Measurements from ENCODE around the gene GNG12. TPM values are rescaled to one million over a fixed set of nuclear protein-coding genes. Genes with fewer than 3 reads are reported as not detected.

The GNG12 gene
- total RNA-seq, 1 experiment from 2014 or later, result 4.7 TPM

DNA sequence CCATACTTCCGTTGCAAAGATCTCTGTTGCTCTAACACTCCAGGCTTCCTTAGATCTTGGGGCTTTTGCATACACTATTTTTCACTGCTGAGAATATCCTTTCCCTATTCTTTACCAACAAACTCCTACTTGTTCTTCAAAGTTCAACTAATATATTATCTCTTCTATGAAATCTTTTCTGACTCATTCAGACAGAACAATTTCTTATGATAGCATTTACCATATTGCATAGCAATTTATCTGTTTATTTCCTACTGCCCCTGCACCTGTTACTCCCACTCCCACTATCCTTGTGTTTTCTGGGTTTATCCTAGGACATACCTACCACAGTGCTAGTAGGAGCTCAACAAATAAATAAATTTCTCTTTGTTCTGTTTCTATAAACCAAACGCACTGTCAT, 137.3 kb downstream of the GNG12 start:
- DNase-seq (ENCODE audit: low spot score), result no peak
- in situ Hi-C loops (cut with HindIII; ENCODE audit: low sequenced_read_pairs), result no loop called here

DNA sequence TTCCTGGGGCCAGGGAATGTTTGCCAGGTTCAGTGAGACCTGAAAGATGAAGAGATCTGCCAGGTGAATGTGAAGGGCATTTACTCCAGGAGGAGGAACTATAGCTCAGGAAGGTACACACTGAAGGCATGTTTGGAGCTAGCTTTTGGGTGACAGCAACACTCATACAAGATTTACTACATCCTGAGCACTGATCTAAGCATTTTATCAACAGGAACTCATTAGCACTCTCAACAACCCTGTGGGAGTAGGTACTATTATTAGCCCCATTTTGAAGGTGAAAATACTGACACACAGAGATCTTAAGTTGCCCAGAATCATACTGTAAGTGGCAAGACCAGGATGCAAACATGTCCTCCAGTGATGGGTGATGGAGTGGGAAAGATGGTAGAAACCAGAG, 141.6 kb downstream of the GNG12 start:
- in situ Hi-C loops (cut with HindIII; ENCODE audit: low sequenced_read_pairs), result no loop called here
- no peak for DNase-seq (ENCODE audit: low spot score)

DNA sequence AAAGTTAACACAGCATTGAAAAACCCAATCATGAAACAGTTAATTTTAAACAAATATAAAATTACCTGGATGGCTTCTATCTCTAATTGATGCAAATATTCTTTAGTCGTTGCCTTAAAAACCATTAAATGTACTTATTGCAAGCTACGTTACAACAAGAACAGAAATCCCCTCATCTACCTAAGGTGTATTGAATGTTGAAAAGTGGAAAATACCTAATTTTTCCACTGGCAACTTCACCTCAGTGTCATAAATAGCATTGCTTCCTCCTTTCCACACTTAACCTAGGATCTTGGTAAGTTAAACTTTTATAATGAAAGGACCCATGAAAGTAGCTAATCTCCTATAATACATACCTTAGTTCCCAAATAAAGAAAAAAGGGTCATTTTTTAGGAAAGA, 142.9 kb downstream of the GNG12 start:
- no peak for DNase-seq (ENCODE audit: low spot score)
- in situ Hi-C loops (cut with HindIII; ENCODE audit: low sequenced_read_pairs), result no loop called here

DNA sequence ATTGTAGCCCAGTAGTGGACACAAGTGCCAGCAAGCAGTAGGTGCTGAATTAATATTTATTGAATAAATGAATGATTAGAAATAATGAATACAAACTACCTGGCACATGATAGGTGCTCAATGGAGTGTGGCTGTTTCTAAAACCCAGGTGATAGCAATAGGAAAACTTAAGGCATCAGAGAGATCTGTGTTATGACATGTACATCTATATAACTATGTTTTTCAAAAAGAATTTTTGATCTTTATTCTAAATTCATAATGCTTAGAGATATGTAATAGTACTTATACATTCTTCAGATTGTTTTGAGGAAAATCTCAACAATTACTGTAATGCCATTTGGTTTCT, 143.3 kb downstream of the GNG12 start:
- no peak for DNase-seq (ENCODE audit: low spot score)
- in situ Hi-C loops (cut with HindIII; ENCODE audit: low sequenced_read_pairs), result no loop called here

DNA sequence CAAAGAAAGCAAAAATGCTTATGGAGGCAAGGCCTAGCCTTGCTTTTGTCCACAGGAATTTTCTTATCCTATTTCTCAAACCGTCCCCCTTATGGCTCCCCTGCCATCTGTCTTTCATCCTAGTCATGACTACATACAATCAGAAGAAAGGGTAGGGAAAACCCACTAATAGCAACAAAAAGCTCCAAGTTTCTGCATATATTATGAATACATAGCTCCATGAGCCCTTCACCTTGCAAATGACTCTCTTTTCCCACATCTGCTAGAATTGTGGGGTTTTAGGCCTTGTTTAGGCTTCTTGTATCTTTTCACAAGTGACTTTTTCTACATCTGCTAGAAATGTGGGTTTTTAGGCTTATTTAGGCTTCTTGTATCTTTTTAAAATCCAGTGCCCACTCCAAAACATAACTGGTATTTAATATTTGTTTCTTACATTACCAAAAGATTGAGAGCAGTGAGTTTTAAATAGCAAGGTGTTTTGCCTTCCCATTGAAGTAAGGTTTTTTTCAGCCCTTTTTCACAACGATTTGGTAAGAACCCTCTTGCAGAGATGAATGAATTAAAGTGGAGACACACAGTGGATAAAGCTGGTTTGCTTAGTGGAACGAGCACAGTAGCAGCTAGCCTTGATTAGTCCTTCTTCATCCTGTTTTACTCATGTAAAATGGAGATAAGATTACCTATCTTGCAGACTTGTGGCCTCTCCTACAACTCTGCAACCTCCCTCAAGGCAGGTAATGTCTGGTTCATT, 143.8 kb downstream of the GNG12 start:
- in situ Hi-C loops (cut with HindIII; ENCODE audit: low sequenced_read_pairs), result no loop called here

DNA sequence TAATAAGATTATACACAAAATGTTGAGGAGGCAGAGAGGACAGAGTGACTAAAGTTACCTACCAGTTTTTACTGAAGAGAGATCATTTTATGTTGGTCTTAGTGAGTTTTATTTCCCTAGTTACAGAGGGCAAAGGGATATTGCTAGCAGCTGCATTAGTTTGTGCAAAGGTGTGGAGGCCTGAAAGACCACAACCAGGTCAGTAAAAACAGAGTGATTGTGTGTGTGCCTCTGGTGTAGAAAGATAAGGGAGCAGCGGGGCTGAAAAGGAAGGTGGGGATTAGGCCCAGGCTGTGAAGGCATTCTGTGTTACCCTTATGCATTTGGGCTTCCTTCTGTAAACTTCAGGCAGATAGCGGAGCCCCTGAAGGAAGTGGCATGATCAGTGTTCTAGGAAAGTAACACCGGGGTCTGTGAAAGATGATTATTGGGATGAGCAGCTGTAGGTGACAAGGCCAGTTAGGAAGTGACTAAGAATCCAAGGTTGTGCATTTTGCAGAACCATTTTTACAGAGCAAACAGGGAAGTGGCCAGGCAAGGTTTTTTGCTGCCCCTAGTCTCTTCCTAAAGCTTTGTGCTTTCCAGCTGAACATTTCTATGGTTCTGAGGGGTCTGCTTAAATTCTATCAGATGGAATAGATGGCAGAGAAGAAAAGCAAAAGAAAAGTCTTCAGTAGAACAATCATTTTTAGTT, 144.6 kb downstream of the GNG12 start:
- in situ Hi-C loops (cut with HindIII; ENCODE audit: low sequenced_read_pairs), result no loop called here
- no peak for DNase-seq (ENCODE audit: low spot score)

More for the DNA sequence above, 143.8 kb downstream of the GNG12 start:
- no peak for DNase-seq (ENCODE audit: low spot score)

DNA sequence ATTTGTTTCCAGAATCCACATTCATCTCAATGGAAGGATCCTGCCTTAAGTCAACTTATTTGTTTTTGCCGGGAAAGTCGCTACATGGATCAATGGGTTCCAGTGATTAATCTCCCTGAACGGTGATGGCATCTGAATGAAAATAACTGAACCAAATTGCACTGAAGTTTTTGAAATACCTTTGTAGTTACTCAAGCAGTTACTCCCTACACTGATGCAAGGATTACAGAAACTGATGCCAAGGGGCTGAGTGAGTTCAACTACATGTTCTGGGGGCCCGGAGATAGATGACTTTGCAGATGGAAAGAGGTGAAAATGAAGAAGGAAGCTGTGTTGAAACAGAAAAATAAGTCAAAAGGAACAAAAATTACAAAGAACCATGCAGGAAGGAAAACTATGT, 145.6 kb downstream of the GNG12 start:
- in situ Hi-C loops (cut with HindIII; ENCODE audit: low sequenced_read_pairs), result no loop called here
- DNase-seq (ENCODE audit: low spot score), result no peak

DNA sequence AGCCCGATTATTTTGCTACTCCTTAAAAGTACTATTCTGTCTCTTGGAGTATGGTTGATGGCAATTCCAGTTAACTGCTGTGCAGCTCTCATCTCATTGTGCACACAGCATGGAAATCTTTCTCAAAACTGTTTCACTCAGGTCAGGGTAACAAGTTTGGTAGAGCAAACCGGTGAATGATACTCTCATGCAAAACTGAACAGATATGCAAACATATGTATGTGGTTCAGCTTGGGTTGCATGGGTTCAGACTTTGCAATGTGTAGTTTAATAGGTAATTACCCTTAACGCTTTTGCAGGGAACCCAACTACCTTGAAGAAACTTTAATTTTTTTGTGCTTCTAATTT, 146.1 kb downstream of the GNG12 start:
- DNase-seq (ENCODE audit: low spot score), result no peak
- in situ Hi-C loops (cut with HindIII; ENCODE audit: low sequenced_read_pairs), result no loop called here

DNA sequence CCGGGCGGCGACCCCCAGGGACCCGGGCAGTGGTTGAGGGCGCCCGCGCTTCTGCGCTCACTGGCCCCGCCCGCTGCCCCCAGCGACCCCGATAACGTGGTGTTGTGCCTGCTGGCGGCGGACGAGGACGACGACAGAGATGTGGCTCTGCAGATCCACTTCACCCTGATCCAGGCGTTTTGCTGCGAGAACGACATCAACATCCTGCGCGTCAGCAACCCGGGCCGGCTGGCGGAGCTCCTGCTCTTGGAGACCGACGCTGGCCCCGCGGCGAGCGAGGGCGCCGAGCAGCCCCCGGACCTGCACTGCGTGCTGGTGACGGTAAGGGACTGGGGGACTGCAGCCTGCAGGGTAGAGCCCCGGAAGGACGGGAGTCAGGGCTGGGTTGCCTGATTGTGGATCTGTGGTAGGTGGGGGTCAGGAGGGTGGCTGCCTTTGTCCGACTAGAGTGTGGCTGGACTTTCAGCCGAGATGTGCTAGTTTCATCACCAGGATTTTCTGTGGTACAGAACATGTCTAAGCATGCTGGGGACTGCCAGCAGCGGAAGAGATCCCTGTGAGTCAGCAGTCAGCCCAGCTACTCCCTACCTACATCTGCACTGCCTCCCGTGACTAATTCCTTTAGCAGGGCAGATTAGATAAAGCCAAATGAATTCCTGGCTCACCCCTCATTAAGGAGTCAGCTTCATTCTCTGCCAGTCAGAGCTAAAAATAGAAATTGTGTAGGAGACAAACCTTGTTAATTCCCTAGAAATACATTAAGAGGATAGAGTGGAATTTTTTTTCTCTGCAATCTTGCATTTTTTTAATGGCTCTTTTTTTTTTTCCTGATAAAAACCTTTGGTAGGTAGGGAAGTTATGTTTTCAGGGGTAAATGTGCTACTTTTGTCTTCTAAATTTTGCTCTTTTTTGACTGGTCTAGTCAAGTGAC, 146.7 kb downstream of the GNG12 start:
- peak; percentile 50 for DNase-seq (ENCODE audit: low spot score)
- in situ Hi-C loops (cut with HindIII; ENCODE audit: low sequenced_read_pairs), result no loop called here

DNA sequence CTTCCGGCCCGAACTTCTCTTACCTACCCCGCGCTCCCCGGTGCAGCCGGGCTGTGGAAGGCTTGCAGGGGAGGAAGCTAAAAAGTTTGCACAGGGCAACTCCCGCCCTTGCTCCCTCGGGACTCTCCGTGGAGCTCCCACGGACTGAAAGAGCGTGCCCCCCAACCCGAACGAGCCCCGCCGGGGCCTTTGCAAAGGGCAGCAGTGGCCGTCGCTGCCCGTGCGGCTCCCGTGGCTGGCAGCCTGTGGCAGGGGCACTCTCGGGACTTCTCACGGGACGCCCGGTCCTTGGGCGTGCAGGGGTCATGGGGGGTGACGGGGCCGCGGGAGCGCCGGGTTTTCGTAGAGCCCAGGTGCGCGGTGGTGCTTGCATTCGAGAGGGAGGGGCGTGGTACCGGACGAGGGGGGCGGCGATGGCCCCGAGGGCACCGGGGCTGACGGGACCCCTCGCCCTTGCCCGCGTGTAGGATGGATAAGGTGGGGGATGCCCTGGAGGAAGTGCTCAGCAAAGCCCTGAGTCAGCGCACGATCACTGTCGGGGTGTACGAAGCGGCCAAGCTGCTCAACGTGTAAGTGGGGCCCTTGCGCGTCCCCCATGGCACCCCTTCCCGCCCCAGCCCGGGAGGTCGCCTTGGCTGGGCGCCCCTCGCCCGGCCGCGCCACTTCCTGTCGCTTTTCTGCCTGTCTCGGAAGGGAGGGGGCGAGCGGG, 147.6 kb downstream of the GNG12 start:
- no peak for DNase-seq (ENCODE audit: low spot score)
- in situ Hi-C loops (cut with HindIII; ENCODE audit: low sequenced_read_pairs), result no loop called here

DNA sequence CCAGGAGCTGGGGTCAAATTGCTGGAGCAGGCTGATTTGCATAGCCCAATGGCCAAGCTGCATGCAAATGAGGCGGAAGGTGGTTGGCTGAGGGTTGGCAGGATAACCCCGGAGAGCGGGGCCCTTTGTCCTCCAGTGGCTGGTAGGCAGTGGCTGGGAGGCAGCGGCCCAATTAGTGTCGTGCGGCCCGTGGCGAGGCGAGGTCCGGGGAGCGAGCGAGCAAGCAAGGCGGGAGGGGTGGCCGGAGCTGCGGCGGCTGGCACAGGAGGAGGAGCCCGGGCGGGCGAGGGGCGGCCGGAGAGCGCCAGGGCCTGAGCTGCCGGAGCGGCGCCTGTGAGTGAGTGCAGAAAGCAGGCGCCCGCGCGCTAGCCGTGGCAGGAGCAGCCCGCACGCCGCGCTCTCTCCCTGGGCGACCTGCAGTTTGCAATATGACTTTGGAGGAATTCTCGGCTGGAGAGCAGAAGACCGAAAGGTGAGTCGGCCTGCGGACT, 148.2 kb downstream of the GNG12 start, which contains the start of gene GADD45A:
GADD45A (plus strand) TSS at position 135 of the 491 bp plus-strand sequence; CDS start at position 429, 294 bp downstream.
- in situ Hi-C loops (cut with HindIII; ENCODE audit: low sequenced_read_pairs), result no loop called here
- DNase-seq (ENCODE audit: low spot score), result peak; percentile 97

DNA sequence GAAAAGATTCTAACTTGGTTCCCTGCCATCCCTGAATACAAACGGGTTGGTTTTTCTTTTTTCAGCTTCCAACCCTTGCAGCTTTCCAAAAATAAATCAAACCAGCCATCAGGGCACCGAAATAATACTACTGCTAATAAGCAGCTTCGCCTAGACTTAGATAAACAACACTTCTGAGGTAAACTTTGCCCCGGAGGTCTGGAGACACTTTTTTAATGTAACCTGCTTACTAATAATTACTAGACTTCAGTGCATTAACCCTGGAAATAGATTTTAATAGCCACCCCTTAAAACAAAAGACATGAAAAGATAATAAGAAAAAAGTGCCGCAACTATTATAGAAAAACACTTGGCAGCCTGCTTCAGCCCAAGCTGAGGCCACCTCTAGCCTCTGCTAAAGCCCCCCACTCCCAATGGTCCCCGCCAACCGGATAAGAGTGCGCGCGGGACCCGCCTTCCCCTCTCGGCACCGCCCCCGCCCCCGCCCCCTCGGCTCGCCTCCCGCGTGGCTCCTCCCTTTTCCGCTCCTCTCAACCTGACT, 148.7 kb downstream of the GNG12 start:
- in situ Hi-C loops (cut with HindIII; ENCODE audit: low sequenced_read_pairs), result no loop called here
- no peak for DNase-seq (ENCODE audit: low spot score)

DNA sequence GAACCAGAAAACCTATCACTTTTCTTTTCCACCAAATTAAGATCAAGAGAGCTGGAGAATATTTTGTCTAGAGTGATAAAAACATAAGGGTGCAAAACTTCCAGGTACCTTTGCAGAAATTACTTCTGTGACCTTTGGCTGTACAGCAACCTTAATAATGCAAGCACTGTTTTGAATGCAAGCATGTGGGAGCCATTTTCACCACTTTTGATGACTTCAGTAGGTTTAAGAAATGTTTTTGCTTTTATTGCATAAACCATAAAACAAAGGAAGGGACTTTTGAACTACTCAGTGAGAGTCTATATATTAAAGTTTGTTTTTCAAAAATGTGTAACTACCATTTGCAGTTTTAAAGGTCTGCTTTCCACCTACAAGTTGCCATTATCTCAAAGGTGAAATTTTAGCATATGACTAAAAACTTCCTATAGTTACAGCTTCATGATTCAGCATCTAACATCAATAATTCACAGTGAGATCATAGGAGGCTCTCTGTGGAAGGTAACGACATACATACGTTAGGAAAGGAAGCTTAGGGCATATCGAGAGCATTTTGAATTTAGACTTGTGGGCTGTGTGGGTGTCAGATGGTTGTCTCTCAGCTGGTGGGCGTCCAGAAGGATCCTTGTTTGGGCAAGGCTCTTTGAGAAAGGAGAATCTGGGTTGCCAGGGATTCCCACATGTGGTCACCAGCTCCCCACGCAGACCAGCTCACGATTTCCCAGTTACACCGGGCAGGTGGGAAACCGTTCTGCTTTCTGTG, 149.3 kb downstream of the GNG12 start:
- DNase-seq (ENCODE audit: low spot score), result peak; percentile 26
- in situ Hi-C loops (cut with HindIII; ENCODE audit: low sequenced_read_pairs), result no loop called here

DNA sequence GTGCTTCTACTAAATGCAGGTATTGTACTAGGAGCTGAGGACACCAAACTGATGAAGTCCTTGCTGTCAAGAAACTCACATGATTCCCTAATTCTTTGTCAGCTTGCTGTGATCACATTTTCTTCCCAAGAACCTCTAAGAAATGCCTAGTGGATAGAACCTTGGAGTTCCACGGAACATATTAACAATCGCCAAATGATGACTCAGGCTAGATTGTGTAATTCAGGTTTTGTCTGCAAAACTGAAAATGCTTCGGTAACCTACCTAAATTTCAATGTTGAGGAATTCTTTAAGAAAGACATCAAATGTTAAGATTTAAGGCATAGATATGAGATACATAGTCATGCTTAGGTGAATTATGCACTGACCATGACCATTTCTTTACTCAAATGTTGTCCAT, 150.0 kb downstream of the GNG12 start:
- peak; percentile 2 for DNase-seq (ENCODE audit: low spot score)
- in situ Hi-C loops (cut with HindIII; ENCODE audit: low sequenced_read_pairs), result no loop called here

DNA sequence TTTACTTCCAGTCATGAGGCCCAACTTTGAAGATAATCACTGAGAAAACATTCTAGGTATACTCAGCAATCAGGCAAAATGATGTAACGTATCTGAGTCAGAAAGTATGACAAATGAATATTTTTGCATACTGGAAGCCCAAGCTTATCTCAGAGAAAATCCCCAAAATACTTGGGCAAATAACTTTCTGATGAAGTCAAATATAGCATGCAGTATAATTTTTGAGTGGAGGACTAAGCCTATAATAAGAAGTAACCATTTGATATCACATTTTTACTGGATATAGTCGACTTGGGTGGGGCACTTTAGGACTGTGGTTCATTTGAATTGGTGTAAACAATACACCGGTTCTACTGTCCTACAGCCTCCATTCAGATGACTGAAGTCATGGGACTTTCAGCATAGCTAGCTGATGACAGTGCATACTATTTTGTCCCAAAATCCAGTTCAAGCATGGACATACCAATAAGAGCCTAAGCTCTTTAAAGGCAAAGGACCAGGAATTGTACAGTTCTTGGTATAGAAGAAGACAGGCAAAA, 150.5 kb downstream of the GNG12 start:
- in situ Hi-C loops (cut with HindIII; ENCODE audit: low sequenced_read_pairs), result no loop called here
- DNase-seq (ENCODE audit: low spot score), result no peak

DNA sequence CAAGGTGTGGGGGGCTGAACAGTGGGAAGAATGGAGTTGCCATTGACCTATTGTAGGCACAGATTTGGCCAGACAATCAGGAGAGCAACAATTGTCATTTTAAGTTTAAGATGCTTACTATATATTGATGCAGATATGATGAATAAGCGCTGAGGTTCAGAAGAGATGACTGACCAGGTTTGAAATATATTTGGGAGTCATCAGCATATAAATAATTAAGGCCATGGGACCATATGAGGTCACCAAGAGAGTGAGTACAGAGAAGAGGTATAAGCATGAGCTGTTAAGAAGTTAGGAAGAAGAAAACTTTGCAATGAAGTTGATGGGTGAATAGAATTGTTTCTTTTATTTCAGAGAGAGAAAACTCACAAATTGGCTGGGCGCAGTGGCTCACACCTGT, 152.8 kb downstream of the GNG12 start:
- no peak for DNase-seq (ENCODE audit: low spot score)
- in situ Hi-C loops (cut with HindIII; ENCODE audit: low sequenced_read_pairs), result no loop called here

DNA sequence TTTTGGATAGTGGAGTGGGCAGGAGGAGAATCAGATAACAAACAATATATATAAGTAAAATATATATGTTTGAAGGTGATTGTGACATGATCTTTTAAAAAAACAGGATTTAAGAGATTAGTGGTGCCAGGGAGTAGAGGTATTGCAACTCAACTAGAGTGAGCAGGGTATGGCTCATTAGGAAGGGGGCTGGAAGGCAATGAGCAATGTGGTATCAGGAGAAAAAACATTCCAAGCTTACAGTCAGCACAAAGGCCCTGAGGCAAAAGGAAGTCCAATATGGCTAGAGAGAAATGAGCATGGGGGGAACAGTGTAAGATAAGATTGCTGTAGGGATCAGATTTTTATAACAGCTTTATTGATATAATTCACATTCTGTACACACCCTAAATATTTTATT, 153.6 kb downstream of the GNG12 start:
- no peak for DNase-seq (ENCODE audit: low spot score)
- in situ Hi-C loops (cut with HindIII; ENCODE audit: low sequenced_read_pairs), result no loop called here

DNA sequence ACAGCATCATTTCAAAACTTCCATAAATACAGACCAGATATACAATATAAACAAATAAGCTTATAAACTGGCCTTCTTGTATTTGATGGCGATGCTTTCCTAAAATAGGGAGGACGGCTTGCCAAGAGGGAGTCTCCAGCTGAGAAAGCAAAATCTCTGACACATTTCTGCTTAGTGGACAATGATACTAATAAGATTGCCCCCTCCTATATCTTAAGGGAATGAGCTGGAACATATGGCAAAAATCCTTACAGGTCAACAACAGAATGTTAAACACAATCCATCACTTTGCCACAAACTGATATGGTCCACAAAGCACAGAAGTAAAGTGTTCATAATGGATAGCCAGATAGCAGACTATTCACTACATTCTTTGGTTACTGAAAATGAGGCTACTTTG, 155.3 kb downstream of the GNG12 start:
- no peak for DNase-seq (ENCODE audit: low spot score)
- in situ Hi-C loops (cut with HindIII; ENCODE audit: low sequenced_read_pairs), result no loop called here

All from G401 (cell line).